ENCODE data around the gene CHRD. TPM values are rescaled to one million over a fixed set of nuclear protein-coding genes. Genes with fewer than 3 reads are reported as not detected.

The CHRD gene
- polyA plus RNA-seq, 1 of the 3 experiments (the other 2 are of a cell fraction): 0.95 TPM

DNA sequence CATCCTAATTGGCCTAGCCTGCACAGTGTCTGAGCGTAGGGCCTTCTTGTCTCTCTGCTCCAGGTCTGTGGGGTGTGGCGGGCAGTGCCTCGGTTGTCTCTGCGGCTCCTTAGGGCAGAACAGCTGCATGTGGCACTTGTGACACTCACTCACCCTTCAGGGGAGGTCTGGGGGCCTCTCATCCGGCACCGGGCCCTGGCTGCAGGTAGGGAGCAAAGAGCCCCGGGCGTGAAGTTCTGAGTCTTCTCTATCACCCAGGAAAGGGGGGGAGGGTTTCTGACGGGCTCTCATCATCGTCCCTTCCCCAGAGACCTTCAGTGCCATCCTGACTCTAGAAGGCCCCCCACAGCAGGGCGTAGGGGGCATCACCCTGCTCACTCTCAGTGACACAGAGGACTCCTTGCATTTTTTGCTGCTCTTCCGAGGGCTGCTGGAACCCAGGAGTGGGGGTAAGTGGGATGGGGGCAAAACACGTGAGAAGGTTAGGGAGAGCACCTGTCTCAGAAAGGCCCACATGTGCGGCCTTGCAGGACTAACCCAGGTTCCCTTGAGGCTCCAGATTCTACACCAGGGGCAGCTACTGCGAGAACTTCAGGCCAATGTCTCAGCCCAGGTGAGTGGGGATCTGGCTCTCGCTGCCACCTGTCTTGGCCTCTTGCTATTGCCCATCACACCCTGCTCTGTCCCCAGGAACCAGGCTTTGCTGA, 2.6 kb downstream of the CHRD start:
- DNase-seq: no peak
- Histone ChIP-seq H3K4me1 (ENCODE audit: control insufficient read depth in 1 of 2, insufficient read depth in 2 of 2, low read depth in 1 of 2, low read length in 1 of 2) (peaks cover 0 to 12% of the 10 kb centered on the region in 2 experiments; a peak in 1 of 4 replicates), H3F3A (replicated peaks; ENCODE audit: insufficient read depth) (peaks cover 4% of the 10 kb centered on the region), H3K79me2 (ENCODE audit: insufficient read depth) (no peaks in the 10 kb centered on the region), H4K20me1 (ENCODE audit: insufficient read depth) (no peaks in the 10 kb centered on the region), H3K27me3 (ENCODE audit: insufficient read depth) (peaks cover 7% of the 10 kb centered on the region; the same call in 1 of the 2 replicates), H3K27ac (ENCODE audit: low read depth in 2 of 2, low read length in 1 of 2) (no peak overlapping the region), H2AFZ (ENCODE audit: low read depth) (no peak overlapping the region), H3K4me2 (no peak overlapping the region), H3K4me3 (ENCODE audit: low read depth in 2 of 2, low read length in 1 of 2) (no peak overlapping the region), H3K9me3 (no peaks in the 10 kb centered on the region), H3K9ac (no peak overlapping the region), H3K36me3 (replicated peaks in 1 of 2; ENCODE audit: control insufficient read depth in 1 of 2, insufficient read depth in 2 of 2, low read length in 1 of 2) (no peaks in the 10 kb centered on the region), H3K9me2 (no peaks in the 10 kb centered on the region)
- TF ChIP-seq TEAD4 (IDR thresholded peaks at IDR 0.05; ENCODE audit: borderline replicate concordance, insufficient read depth): no peak
- TF ChIP-seq TCF12 (IDR thresholded peaks at IDR 0.05): no peak
- no peak for TF ChIP-seq YY1 (IDR thresholded peaks at IDR 0.05; ENCODE audit: low read depth)
- TF ChIP-seq, protein P1, sequence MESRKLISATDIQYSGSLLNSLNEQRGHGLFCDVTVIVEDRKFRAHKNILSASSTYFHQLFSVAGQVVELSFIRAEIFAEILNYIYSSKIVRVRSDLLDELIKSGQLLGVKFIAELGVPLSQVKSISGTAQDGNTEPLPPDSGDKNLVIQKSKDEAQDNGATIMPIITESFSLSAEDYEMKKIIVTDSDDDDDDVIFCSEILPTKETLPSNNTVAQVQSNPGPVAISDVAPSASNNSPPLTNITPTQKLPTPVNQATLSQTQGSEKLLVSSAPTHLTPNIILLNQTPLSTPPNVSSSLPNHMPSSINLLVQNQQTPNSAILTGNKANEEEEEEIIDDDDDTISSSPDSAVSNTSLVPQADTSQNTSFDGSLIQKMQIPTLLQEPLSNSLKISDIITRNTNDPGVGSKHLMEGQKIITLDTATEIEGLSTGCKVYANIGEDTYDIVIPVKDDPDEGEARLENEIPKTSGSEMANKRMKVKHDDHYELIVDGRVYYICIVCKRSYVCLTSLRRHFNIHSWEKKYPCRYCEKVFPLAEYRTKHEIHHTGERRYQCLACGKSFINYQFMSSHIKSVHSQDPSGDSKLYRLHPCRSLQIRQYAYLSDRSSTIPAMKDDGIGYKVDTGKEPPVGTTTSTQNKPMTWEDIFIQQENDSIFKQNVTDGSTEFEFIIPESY (IDR thresholded peaks at IDR 0.05; ENCODE audit: borderline replicate concordance, low read depth): no peak
- TF ChIP-seq EP300 (IDR thresholded peaks at IDR 0.05; ENCODE audit: borderline replicate concordance in 1 of 2, low read depth in 1 of 2, low read length in 1 of 2): no peak
- no peak for TF ChIP-seq ELF1 (IDR thresholded peaks at IDR 0.05)
- no peak for TF ChIP-seq CHD2 (IDR thresholded peaks at IDR 0.05; ENCODE audit: low read length, partially characterized antibody)
- TF ChIP-seq JUND (IDR thresholded peaks at IDR 0.05): no peak
- TF ChIP-seq NFIC (IDR thresholded peaks at IDR 0.05; ENCODE audit: borderline replicate concordance): no peak
- no peak for TF ChIP-seq FOXM1 (IDR thresholded peaks at IDR 0.05; ENCODE audit: low read depth)
- no peak for TF ChIP-seq EZH2phosphoT487 (IDR thresholded peaks at IDR 0.05; ENCODE audit: borderline replicate concordance, low read depth)
- TF ChIP-seq, protein P2, sequence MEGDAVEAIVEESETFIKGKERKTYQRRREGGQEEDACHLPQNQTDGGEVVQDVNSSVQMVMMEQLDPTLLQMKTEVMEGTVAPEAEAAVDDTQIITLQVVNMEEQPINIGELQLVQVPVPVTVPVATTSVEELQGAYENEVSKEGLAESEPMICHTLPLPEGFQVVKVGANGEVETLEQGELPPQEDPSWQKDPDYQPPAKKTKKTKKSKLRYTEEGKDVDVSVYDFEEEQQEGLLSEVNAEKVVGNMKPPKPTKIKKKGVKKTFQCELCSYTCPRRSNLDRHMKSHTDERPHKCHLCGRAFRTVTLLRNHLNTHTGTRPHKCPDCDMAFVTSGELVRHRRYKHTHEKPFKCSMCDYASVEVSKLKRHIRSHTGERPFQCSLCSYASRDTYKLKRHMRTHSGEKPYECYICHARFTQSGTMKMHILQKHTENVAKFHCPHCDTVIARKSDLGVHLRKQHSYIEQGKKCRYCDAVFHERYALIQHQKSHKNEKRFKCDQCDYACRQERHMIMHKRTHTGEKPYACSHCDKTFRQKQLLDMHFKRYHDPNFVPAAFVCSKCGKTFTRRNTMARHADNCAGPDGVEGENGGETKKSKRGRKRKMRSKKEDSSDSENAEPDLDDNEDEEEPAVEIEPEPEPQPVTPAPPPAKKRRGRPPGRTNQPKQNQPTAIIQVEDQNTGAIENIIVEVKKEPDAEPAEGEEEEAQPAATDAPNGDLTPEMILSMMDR (IDR thresholded peaks at IDR 0.05): no peak
- no peak for TF ChIP-seq POLR2AphosphoS5 (IDR thresholded peaks at IDR 0.05; ENCODE audit: low read depth, low read length)
- no peak for TF ChIP-seq FOXJ3 (CRISPR knock-in tag; IDR thresholded peaks at IDR 0.05)
- ChIA-PET POLR2A (interaction anchor here (1.3 kb wide), 1 partner anchor 10 kb away, joined by 3 read pairs; no protein-coding TSS in a partner anchor), CTCF (interaction anchor here (0.6 to 3.8 kb wide), 5 partner anchors 10 to 131 kb away, joined by 3 to 26 read pairs (median 8); no protein-coding TSS in a partner anchor)
- 86% methylated on average over 10 of the region's 16 CpGs for WGBS (ENCODE audit: low lambda C conversion rate)
